Esophagus squamous epithelium (tissue), 5 donors: ENCODE results near the gene CRB1. TPM values are rescaled to one million over a fixed set of nuclear protein-coding genes. Genes with fewer than 3 reads are reported as not detected.

Experiments
- DNase-seq: peaks from one replicate; lab custom pipeline; 2025; lab: John Stamatoyannopoulos, UW
- H3K27ac ChIP-seq, 4 donors: fragments of 200-600 bp; sonication (generic); one replicate each; pipeline ENCODE4 v1.5.1; 2016 to 2019; ENCODE audit warnings: mild to moderate bottlenecking in 1 of 4
- H3K27me3 ChIP-seq, 4 donors: fragments of 200-600 bp; sonication (generic); 1 replicate in 3 of 4; 2 replicates in 1 of 4; pipeline versions ENCODE4 v1.5.1 to v1.6.0; 2017 to 2021; ENCODE audit warnings: antibody characterized with exemption in 1 of 4
- H3K36me3 ChIP-seq, 3 donors: fragments of 200-600 bp; sonication (generic); one replicate each; pipeline ENCODE4 v1.5.1; 2016 to 2019
- H3K4me1 ChIP-seq, 3 donors: fragments of 200-600 bp; sonication (generic); one replicate each; pipeline ENCODE4 v1.5.1; 2017 to 2019
- H3K4me3 ChIP-seq, 4 donors: fragments of 200-600 bp; sonication (generic); 1 replicate in 3 of 4; 2 replicates in 1 of 4; pipeline ENCODE4 v1.5.1; 2016 to 2019; ENCODE audit warnings: mild to moderate bottlenecking in 2 of 4, moderate library complexity in 1 of 4
- H3K9me3 ChIP-seq, 3 donors: fragments of 200-600 bp; sonication (generic); one replicate each; pipeline ENCODE4 v1.5.1; 2016 to 2019
- CTCF ChIP-seq, 6 experiments: fragments of 450-650 bp in 4 of 6; fragments of 200-600 bp in 2 of 6; sonication (generic) in 2 of 6; IDR thresholded peaks; one replicate each; pipeline ENCODE4 v1.5.1; 2016 to 2019; ENCODE audit warnings: antibody characterized with exemption in 6 of 6, mild to moderate bottlenecking in 4 of 6, moderate library complexity in 4 of 6
- POLR2A ChIP-seq, 4 donors: fragments of 450-650 bp; IDR thresholded peaks; one replicate each; pipeline ENCODE4 v1.6.1; 2017; ENCODE audit warnings: antibody characterized with exemption in 4 of 4, mild to moderate bottlenecking in 4 of 4, moderate library complexity in 3 of 4
- WGBS, 2 donors: methylation state at CpG; one replicate each; pipeline ENCODE4 v1.1.5; 2018; 5-methylcytosine and 5-hydroxymethylcytosine counted together
- intact Hi-C: fragments of 100-400 bp; cut with DNase I; formaldehyde crosslinking; loops from one replicate; pipeline ENCODE4 v1.15.0; 2022
- total RNA-seq, 4 donors: library from RNA; depleted of rRNA; stranded (reverse); fragments of >200 nt; gene quantifications; one replicate each; pipeline ENCODE4 v1.1.0, GENCODE V29; 2016
- donor health status: DM: yes; HTN: yes; CAD: no.

Gene CRB1
- total RNA-seq, 4 donors from 2014 or later: 0.19 TPM; not detected in 3

GRCh38 chr1:197362871-197363270 is 94.8 kb downstream of the CRB1 start:
- Histone ChIP-seq H3K4me1 (no peaks in the 10 kb centered on the region), H3K4me3 (no peak overlapping the region), H3K36me3 (no peaks in the 10 kb centered on the region), H3K9me3 (no peaks in the 10 kb centered on the region), H3K27me3 (no peaks in the 10 kb centered on the region), H3K27ac (no peak overlapping the region)
- intact Hi-C loops: no loop called here
- TF ChIP-seq POLR2A (IDR thresholded peaks at IDR 0.05) (no peak), CTCF (IDR thresholded peaks at IDR 0.05) (no peak)
- DNase-seq: no peak

GRCh38 chr1:197363855-197364254 is 95.8 kb downstream of the CRB1 start:
- Histone ChIP-seq H3K4me3 (no peak overlapping the region), H3K27ac (no peak overlapping the region), H3K27me3 (no peaks in the 10 kb centered on the region), H3K4me1 (no peaks in the 10 kb centered on the region), H3K9me3 (no peaks in the 10 kb centered on the region), H3K36me3 (no peaks in the 10 kb centered on the region)
- TF ChIP-seq CTCF (IDR thresholded peaks at IDR 0.05): no peak
- TF ChIP-seq POLR2A (IDR thresholded peaks at IDR 0.05): no peak
- DNase-seq: no peak
- WGBS, 2 donors: 93 to 96% methylated on average over 13 to 14 of the region's 14 CpGs
- intact Hi-C loops: no loop called here

GRCh38 chr1:197366996-197367395 is 98.9 kb downstream of the CRB1 start:
- intact Hi-C loops: no loop called here
- DNase-seq: no peak
- no peaks in the 10 kb centered on the region for H3K36me3 ChIP-seq
- no peak overlapping the region for H3K4me3 ChIP-seq
- no peak overlapping the region for H3K27ac ChIP-seq
- TF ChIP-seq CTCF (IDR thresholded peaks at IDR 0.05): no peak
- no peak for TF ChIP-seq POLR2A (IDR thresholded peaks at IDR 0.05)
- no peaks in the 10 kb centered on the region for H3K27me3 ChIP-seq
- H3K4me1 ChIP-seq: no peaks in the 10 kb centered on the region
- WGBS, 2 donors: 75 to 93% methylated on average over 2 of the region's 2 CpGs
- H3K9me3 ChIP-seq: no peaks in the 10 kb centered on the region

- no peaks in the 10 kb centered on the region for H3K4me1 ChIP-seq
- intact Hi-C loops: no loop called here
- no peak for DNase-seq
- H3K4me3 ChIP-seq: no peak overlapping the region
- WGBS, 2 donors: 69 to 75% methylated on average over 7 of the region's 7 CpGs
- H3K27ac ChIP-seq: no peak overlapping the region
- TF ChIP-seq POLR2A (IDR thresholded peaks at IDR 0.05): no peak
- no peak for TF ChIP-seq CTCF (IDR thresholded peaks at IDR 0.05)
- H3K36me3 ChIP-seq: no peaks in the 10 kb centered on the region
- H3K27me3 ChIP-seq: no peaks in the 10 kb centered on the region
- H3K9me3 ChIP-seq: no peaks in the 10 kb centered on the region
These were observed 99.6 kb downstream of the CRB1 start for GRCh38 chr1:197367627-197368026.

- no peaks in the 10 kb centered on the region for H3K36me3 ChIP-seq
- H3K27me3 ChIP-seq: no peaks in the 10 kb centered on the region
- 48 to 57% methylated on average over 1 of the region's 1 CpG for WGBS, 2 donors
- H3K4me1 ChIP-seq: no peaks in the 10 kb centered on the region
- H3K27ac ChIP-seq: no peak overlapping the region
- no peak overlapping the region for H3K4me3 ChIP-seq
- no peak for DNase-seq
- no peaks in the 10 kb centered on the region for H3K9me3 ChIP-seq
- intact Hi-C loops: no loop called here
- TF ChIP-seq CTCF (IDR thresholded peaks at IDR 0.05): no peak
- no peak for TF ChIP-seq POLR2A (IDR thresholded peaks at IDR 0.05)
These were observed 106.4 kb downstream of the CRB1 start for GRCh38 chr1:197374428-197374827.
